ENCODE data around the gene C21orf58. TPM values are rescaled to one million over a fixed set of nuclear protein-coding genes. Genes with fewer than 3 reads are reported as not detected.

C21orf58 gene
- total RNA-seq, 1 experiment from 2014 or later: 12.7 TPM

- Histone ChIP-seq H3K27ac (ENCODE audit: low read length) (peak overlapping the region; percentile 89), H3K9me3 (ENCODE audit: control insufficient read depth, insufficient read depth, low read depth, low read length) (no peaks in the 10 kb centered on the region), H3K36me3 (ENCODE audit: control insufficient read depth, insufficient read depth, low read length) (no peaks in the 10 kb centered on the region; the same call in 1 of the 2 replicates), H3K27me3 (ENCODE audit: control insufficient read depth, insufficient read depth, low read length) (no peaks in the 10 kb centered on the region), H3K4me3 (ENCODE audit: low read depth in 2 of 2, low read length in 2 of 2) (peak overlapping the region; percentile 73 to 82), H3K4me1 (ENCODE audit: control insufficient read depth, insufficient read depth, low read length) (peaks cover 24% of the 10 kb centered on the region)
- intact Hi-C loops (cut with micrococcal nuclease; ENCODE audit: unreplicated experiment) (no loop called here), in situ Hi-C loops (cut with HindIII; ENCODE audit: low pct_unique_long_range_greater_than_20kb, low sequenced_read_pairs) (no loop called here)
- TF ChIP-seq, protein P1, sequence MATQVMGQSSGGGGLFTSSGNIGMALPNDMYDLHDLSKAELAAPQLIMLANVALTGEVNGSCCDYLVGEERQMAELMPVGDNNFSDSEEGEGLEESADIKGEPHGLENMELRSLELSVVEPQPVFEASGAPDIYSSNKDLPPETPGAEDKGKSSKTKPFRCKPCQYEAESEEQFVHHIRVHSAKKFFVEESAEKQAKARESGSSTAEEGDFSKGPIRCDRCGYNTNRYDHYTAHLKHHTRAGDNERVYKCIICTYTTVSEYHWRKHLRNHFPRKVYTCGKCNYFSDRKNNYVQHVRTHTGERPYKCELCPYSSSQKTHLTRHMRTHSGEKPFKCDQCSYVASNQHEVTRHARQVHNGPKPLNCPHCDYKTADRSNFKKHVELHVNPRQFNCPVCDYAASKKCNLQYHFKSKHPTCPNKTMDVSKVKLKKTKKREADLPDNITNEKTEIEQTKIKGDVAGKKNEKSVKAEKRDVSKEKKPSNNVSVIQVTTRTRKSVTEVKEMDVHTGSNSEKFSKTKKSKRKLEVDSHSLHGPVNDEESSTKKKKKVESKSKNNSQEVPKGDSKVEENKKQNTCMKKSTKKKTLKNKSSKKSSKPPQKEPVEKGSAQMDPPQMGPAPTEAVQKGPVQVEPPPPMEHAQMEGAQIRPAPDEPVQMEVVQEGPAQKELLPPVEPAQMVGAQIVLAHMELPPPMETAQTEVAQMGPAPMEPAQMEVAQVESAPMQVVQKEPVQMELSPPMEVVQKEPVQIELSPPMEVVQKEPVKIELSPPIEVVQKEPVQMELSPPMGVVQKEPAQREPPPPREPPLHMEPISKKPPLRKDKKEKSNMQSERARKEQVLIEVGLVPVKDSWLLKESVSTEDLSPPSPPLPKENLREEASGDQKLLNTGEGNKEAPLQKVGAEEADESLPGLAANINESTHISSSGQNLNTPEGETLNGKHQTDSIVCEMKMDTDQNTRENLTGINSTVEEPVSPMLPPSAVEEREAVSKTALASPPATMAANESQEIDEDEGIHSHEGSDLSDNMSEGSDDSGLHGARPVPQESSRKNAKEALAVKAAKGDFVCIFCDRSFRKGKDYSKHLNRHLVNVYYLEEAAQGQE (IDR thresholded peaks at IDR 0.05; ENCODE audit: insufficient read depth in 1 of 2, low read depth in 2 of 2, low read length in 1 of 2): no peak
- TF ChIP-seq SIN3A (IDR thresholded peaks at IDR 0.05; ENCODE audit: borderline replicate concordance, insufficient read depth, low read depth, low read length) (no peak), TCF7L2 (IDR thresholded peaks at IDR 0.05; ENCODE audit: low read depth, low read length) (no peak), POLR2AphosphoS5 (IDR thresholded peaks at IDR 0.05; ENCODE audit: low read depth, low read length) (no peak; the same call in 1 of the 2 replicates)
- TF ChIP-seq, protein P2, sequence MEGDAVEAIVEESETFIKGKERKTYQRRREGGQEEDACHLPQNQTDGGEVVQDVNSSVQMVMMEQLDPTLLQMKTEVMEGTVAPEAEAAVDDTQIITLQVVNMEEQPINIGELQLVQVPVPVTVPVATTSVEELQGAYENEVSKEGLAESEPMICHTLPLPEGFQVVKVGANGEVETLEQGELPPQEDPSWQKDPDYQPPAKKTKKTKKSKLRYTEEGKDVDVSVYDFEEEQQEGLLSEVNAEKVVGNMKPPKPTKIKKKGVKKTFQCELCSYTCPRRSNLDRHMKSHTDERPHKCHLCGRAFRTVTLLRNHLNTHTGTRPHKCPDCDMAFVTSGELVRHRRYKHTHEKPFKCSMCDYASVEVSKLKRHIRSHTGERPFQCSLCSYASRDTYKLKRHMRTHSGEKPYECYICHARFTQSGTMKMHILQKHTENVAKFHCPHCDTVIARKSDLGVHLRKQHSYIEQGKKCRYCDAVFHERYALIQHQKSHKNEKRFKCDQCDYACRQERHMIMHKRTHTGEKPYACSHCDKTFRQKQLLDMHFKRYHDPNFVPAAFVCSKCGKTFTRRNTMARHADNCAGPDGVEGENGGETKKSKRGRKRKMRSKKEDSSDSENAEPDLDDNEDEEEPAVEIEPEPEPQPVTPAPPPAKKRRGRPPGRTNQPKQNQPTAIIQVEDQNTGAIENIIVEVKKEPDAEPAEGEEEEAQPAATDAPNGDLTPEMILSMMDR (IDR thresholded peaks at IDR 0.05): no peak
- CTCF ChIA-PET: no interaction called here
- BruUV-seq (replicated peaks): no TSS peak
- ATAC-seq: no peak
- POLR2A ChIA-PET: interaction anchor here (0.6 to 0.7 kb wide), 2 partner anchors 82 to 160 kb away, joined by 3 read pairs; no protein-coding TSS in a partner anchor
- DNase-seq (ENCODE audit: low read depth, low spot score): no peak
These were observed 1.1 kb downstream of the C21orf58 start for GRCh38 chr21:46322351-46323226.

GRCh38 chr21:46320331-46320801 lies 3.3 kb downstream of the C21orf58 start:
- Histone ChIP-seq H3K4me3 (ENCODE audit: low read depth in 2 of 2, low read length in 2 of 2) (no peak overlapping the region), H3K4me1 (ENCODE audit: control insufficient read depth, insufficient read depth, low read length) (peaks cover 12% of the 10 kb centered on the region), H3K27ac (ENCODE audit: low read length) (no peak overlapping the region), H3K27me3 (ENCODE audit: control insufficient read depth, insufficient read depth, low read length) (no peaks in the 10 kb centered on the region), H3K9me3 (ENCODE audit: control insufficient read depth, insufficient read depth, low read depth, low read length) (no peaks in the 10 kb centered on the region), H3K36me3 (ENCODE audit: control insufficient read depth, insufficient read depth, low read length) (no peaks in the 10 kb centered on the region)
- POLR2A ChIA-PET: no interaction called here
- intact Hi-C loops (cut with micrococcal nuclease; ENCODE audit: unreplicated experiment) (no loop called here), in situ Hi-C loops (cut with HindIII; ENCODE audit: low pct_unique_long_range_greater_than_20kb, low sequenced_read_pairs) (no loop called here)
- CTCF ChIA-PET: no interaction called here
- no peak for TF ChIP-seq POLR2AphosphoS5 (IDR thresholded peaks at IDR 0.05; ENCODE audit: low read depth, low read length)
- no peak for TF ChIP-seq SIN3A (IDR thresholded peaks at IDR 0.05; ENCODE audit: borderline replicate concordance, insufficient read depth, low read depth, low read length)
- TF ChIP-seq, protein P1 (IDR thresholded peaks at IDR 0.05; ENCODE audit: insufficient read depth in 1 of 2, low read depth in 2 of 2, low read length in 1 of 2): no peak
- TF ChIP-seq, protein P2 (IDR thresholded peaks at IDR 0.05): no peak
- TF ChIP-seq TCF7L2 (IDR thresholded peaks at IDR 0.05; ENCODE audit: low read depth, low read length): no peak
- ATAC-seq (no peak), DNase-seq (ENCODE audit: low read depth, low spot score) (no peak)
- no TSS peak for BruUV-seq (replicated peaks)

Measured in Panc1 (cell line).